OCI-LY7 (cell line): ENCODE data around the gene OPN1LW. TPM values are rescaled to one million over a fixed set of nuclear protein-coding genes. Genes with fewer than 3 reads are reported as not detected.

Experiments used
- BruUV-seq: library from RNA; stranded (reverse); fragments of 400-500 nt; replicated peaks from 2 replicates; lab custom pipeline; 2021; lab: Mats Ljungman, UMichigan
- CTCF ChIA-PET: fragments of 300-600 bp; sonication (Branson Sonifier 250); formaldehyde crosslinking; loops from one replicate; lab custom pipeline; 2022; ENCODE audit warnings: antibody characterized with exemption; ENCODE audit not compliant: unreplicated experiment; lab: Charles Lee
- POLR2A ChIA-PET: fragments of 300-600 bp; sonication (Branson Sonifier 250); formaldehyde crosslinking; loops from one replicate; lab custom pipeline; 2022; ENCODE audit warnings: antibody characterized with exemption; lab: Charles Lee
- DNase-seq: peaks from one replicate; pipeline ENCODE4 v3.0.0-alpha.2; 2015; ENCODE audit warnings: low spot score
- H2AFZ ChIP-seq: fragments of 200-600 bp; sonication (generic), shearing (Covaris generic); 2 replicates; pipeline ENCODE4 v1.6.1; 2014; ENCODE audit warnings: mild to moderate bottlenecking, antibody characterized with exemption, low read length, moderate library complexity
- H3K27ac ChIP-seq: fragments of 200-600 bp; sonication (generic); 2 replicates; pipeline ENCODE4 v1.5.1; 2014; ENCODE audit warnings: mixed run types, low read depth, mild to moderate bottlenecking, moderate library complexity, low read length, inconsistent platforms; ENCODE audit not compliant: poor library complexity, severe bottlenecking
- H3K36me3 ChIP-seq: fragments of 200-600 bp; sonication (generic); 2 replicates; pipeline ENCODE4 v1.6.1; 2014; ENCODE audit warnings: mild to moderate bottlenecking, antibody characterized with exemption, low read length, moderate library complexity, mixed read lengths; ENCODE audit not compliant: insufficient read depth
- H3K4me1 ChIP-seq: fragments of 200-600 bp; sonication (generic); 2 replicates; pipeline ENCODE4 v1.5.1; 2014; ENCODE audit warnings: mild to moderate bottlenecking, low read length; ENCODE audit not compliant: insufficient read depth, poor library complexity, severe bottlenecking
- H3K4me2 ChIP-seq: fragments of 200-600 bp; sonication (generic); 2 replicates; pipeline ENCODE4 v1.6.1; 2014; ENCODE audit warnings: mild to moderate bottlenecking, low read length
- H3K4me3 ChIP-seq: fragments of 200-600 bp; sonication (generic); 2 replicates; pipeline ENCODE4 v1.5.1; 2014; ENCODE audit warnings: mild to moderate bottlenecking, low read depth, low read length; ENCODE audit not compliant: poor library complexity, severe bottlenecking
- H3K79me2 ChIP-seq: fragments of 200-600 bp; sonication (generic); 2 replicates; pipeline ENCODE4 v1.6.1; 2016; ENCODE audit warnings: low read depth, mild to moderate bottlenecking, low read length, moderate library complexity, mixed read lengths; ENCODE audit not compliant: insufficient read depth
- H3K9me2 ChIP-seq: fragments of 200-600 bp; sonication (generic); 2 replicates; pipeline ENCODE4 v1.6.1; 2016; ENCODE audit warnings: mild to moderate bottlenecking, low read length, mixed read lengths; ENCODE audit not compliant: insufficient read depth
- H3K9me3 ChIP-seq: fragments of 200-600 bp; sonication (generic); 2 replicates; pipeline ENCODE4 v1.6.1; 2014; ENCODE audit warnings: mild to moderate bottlenecking, mixed run types, low read length, mixed read lengths
- H4K20me1 ChIP-seq: fragments of 200-600 bp; sonication (generic); 2 replicates; pipeline ENCODE4 v1.6.1; 2014; ENCODE audit warnings: mild to moderate bottlenecking, antibody characterized with exemption, low read length, moderate library complexity, mixed read lengths; ENCODE audit not compliant: insufficient read depth
- EZH2phosphoT487 ChIP-seq: fragments of 200-600 bp; sonication (generic); IDR thresholded peaks from 2 replicates; pipeline ENCODE4 v1.6.1; 2018; ENCODE audit warnings: low read depth, borderline replicate concordance, mild to moderate bottlenecking, mixed run types, antibody characterized with exemption, low read length, moderate library complexity, mixed read lengths
- intact Hi-C: fragments of 100-400 bp; cut with micrococcal nuclease; formaldehyde crosslinking; loops from one replicate; pipeline ENCODE4 v1.10.0; 2022; ENCODE audit not compliant: unreplicated experiment
- total RNA-seq, 2 experiments: library from RNA; depleted of rRNA in 1 of 2; stranded (reverse); fragments of >200 nt in 1 of 2; shearing (Covaris generic) in 1 of 2; gene quantifications; 2 replicates each; pipeline ENCODE4 v1.2.3, GENCODE V29; 2014 to 2022
- TF ChIP-seq, protein P1 (sequence below): fragments of 200-600 bp; sonication (generic); conservative IDR thresholded peaks from 2 replicates; pipeline ENCODE4 v1.5.1; 2014; ENCODE audit warnings: mild to moderate bottlenecking, antibody characterized with exemption, low read length, moderate library complexity, mixed read lengths

The OPN1LW gene
- total RNA-seq, 2 experiments from 2014 or later, result not detected

DNA sequence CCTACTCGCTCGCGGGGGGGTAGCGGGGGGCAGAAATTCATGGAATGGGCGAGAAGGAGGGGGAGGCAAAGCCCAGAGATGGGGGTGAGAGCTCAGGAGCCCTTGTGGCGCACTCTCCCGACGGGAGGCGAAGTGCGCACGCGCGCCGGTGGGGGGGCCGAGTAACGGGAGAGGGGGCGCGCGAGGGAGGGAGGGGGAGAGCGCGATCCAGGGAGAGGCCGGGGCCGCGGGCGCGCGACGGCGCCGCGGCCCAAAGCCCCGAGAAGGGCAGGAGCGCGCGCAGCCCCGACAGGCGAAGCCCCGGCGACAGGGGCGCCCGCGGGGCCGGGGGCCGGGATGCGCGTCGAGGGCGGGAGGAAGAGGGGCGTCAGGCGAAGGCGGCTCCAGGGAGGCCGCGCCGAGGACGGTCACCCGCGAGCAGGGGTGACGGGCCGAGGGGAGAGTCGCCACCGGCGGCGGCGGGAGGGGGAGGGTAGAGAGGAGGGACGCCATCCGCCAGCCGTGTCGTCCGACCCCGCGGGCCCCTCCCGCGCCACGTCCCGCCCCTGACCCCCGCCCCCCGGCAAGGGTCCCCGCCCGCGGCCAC lies 46.9 kb upstream of the OPN1LW start:
- POLR2A ChIA-PET, result no interaction called here
- H3K9me2 ChIP-seq, result no peaks in the 10 kb centered on the region
- peak overlapping the region; percentile 75 for H3K4me3 ChIP-seq
- peak overlapping the region; percentile 89 for H3K4me2 ChIP-seq
- CTCF ChIA-PET, result no interaction called here
- peaks cover 12% of the 10 kb centered on the region; the same call in 1 of the 2 replicates for H3K36me3 ChIP-seq
- BruUV-seq, result no TSS peak
- peaks cover 49% of the 10 kb centered on the region for H3K4me1 ChIP-seq
- peak overlapping the region; percentile 37 for H3K27ac ChIP-seq
- H4K20me1 ChIP-seq, result peaks cover 14% of the 10 kb centered on the region
- intact Hi-C loops, result no loop called here
- peak; percentile 77 for DNase-seq
- peaks cover 49% of the 10 kb centered on the region for H3K79me2 ChIP-seq
- no peaks in the 10 kb centered on the region for H3K9me3 ChIP-seq
- TF ChIP-seq EZH2phosphoT487, result no peak
- TF ChIP-seq, protein P1, sequence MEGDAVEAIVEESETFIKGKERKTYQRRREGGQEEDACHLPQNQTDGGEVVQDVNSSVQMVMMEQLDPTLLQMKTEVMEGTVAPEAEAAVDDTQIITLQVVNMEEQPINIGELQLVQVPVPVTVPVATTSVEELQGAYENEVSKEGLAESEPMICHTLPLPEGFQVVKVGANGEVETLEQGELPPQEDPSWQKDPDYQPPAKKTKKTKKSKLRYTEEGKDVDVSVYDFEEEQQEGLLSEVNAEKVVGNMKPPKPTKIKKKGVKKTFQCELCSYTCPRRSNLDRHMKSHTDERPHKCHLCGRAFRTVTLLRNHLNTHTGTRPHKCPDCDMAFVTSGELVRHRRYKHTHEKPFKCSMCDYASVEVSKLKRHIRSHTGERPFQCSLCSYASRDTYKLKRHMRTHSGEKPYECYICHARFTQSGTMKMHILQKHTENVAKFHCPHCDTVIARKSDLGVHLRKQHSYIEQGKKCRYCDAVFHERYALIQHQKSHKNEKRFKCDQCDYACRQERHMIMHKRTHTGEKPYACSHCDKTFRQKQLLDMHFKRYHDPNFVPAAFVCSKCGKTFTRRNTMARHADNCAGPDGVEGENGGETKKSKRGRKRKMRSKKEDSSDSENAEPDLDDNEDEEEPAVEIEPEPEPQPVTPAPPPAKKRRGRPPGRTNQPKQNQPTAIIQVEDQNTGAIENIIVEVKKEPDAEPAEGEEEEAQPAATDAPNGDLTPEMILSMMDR, result no peak
- H2AFZ ChIP-seq, result 0 out of 2 replicates have a peak overlapping the region, but pooled peaks have one; percentile 9

DNA sequence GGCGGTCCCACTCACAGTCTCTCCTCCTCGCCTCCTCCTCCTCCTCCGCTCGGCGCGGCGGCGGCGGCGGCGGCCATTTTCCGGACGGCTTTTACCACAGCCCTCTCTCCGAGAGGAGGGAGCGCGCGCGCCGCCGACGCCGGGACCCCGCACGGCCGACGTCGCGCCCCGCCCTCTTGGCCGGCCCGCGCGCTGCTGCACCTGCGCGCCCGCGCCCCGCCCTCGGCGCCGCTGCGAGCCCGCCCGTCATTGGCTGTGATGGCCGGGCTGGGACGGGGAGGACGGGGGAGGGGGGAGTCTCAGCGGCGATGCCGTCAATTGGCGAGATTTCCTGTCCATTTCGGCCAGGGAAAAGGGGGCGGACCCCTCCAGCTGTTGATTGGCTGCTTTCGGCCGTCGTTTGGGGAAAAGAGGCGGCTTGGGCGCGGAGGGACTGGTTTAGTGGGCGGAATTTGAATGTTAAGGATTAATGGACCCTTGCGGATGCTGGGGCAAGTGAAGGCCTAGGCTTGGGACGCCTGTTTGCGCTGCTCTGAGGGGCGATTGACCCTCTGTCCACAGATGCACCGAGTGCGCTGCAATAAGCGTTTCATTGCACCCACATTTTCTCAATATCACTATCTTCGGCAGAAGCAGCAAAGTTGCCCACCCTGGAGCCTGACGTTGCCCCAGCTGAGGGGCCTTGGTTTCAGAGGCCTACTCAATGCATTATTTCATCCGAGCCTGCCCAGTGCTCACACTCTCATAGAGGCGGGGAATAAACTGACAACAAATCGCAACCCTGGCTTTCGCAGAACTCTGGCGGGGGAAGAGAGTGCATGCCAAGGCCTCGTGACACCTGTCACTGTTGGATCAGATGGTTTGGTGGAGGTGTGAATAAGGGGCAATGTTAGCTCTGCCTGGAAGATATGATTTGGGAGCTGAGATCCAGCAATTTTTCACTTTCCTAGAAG lies 46.2 kb upstream of the OPN1LW start, which contains the start of gene MECP2:
MECP2 (minus strand) TSS at position 129 of the 953 bp plus-strand sequence.
- Histone ChIP-seq H3K36me3 (peaks cover 12% of the 10 kb centered on the region; the same call in 1 of the 2 replicates), H3K4me3 (peak within 1 kb of the TSS; percentile 75), H3K79me2 (peaks cover 42% of the 10 kb centered on the region), H3K9me3 (no peaks in the 10 kb centered on the region), H3K9me2 (no peaks in the 10 kb centered on the region), H2AFZ (peak within 1 kb of the TSS; percentile 78), H3K4me1 (peaks cover 42% of the 10 kb centered on the region), H3K4me2 (peak within 1 kb of the TSS; percentile 89), H3K27ac (peak within 1 kb of the TSS; percentile 37), H4K20me1 (peaks cover 14% of the 10 kb centered on the region)
- TF ChIP-seq, protein P1, result no peak
- TF ChIP-seq EZH2phosphoT487, result no peak
- DNase-seq, result peak; percentile 90
- POLR2A ChIA-PET, result no interaction called here
- no TSS peak for BruUV-seq
- CTCF ChIA-PET, result no interaction called here
- intact Hi-C loops, result no loop called here
